Measurements from ENCODE around the gene PCOLCE2. TPM values are rescaled to one million over a fixed set of nuclear protein-coding genes. Genes with fewer than 3 reads are reported as not detected.

PCOLCE2 gene
- total RNA-seq, 2 experiments from 2014 or later = not detected

- H3K27ac Mint-ChIP-seq = no peak overlapping the region
- ChIA-PET CTCF (interaction anchor here (3.8 kb wide), 1 partner anchor 10 kb away, joined by 24 read pairs; no protein-coding TSS in a partner anchor), POLR2A (no interaction called here)
- ATAC-seq (no peak), DNase-seq (no peak)
- H3K9me3 Mint-ChIP-seq (ENCODE audit: insufficient read depth) = no peaks in the 10 kb centered on the region
- H3K4me1 Mint-ChIP-seq (ENCODE audit: low read depth) = no peaks in the 10 kb centered on the region
- H3K27me3 Mint-ChIP-seq (ENCODE audit: low read depth) = peaks cover 15% of the 10 kb centered on the region
- no peaks in the 10 kb centered on the region for H3K36me3 Mint-ChIP-seq (ENCODE audit: low read depth)
- H3K4me3 Mint-ChIP-seq = no peak overlapping the region
These were observed 70.2 kb downstream of the PCOLCE2 start for GRCh38 chr3:142818651-142819050.

DNA sequence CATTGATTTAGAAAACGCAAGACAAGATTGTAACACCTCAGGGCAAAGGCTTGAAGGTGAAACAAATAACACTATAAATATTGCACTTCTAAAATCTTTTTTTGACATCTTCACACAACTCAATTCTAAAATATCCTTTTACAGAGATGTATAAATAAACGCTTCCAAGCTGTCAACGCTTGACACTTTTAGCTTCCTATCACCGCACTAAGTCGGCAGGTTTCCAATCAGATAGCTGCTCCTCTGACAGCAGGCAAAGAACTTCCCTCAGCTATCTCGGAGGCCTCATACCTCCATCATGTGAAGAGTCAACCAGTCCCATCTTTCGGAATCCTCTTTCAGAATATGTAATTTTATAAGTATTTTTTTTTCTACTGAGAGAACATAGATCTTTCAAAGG is 71.0 kb downstream of the PCOLCE2 start:
- POLR2A ChIA-PET = no interaction called here
- CTCF ChIA-PET = interaction anchor here (3.8 kb wide), 1 partner anchor 11 kb away, joined by 24 read pairs; no protein-coding TSS in a partner anchor
- no peak for ATAC-seq
- Mint-ChIP-seq H3K27ac (no peak overlapping the region), H3K9me3 (ENCODE audit: insufficient read depth) (no peaks in the 10 kb centered on the region), H3K4me3 (no peak overlapping the region), H3K36me3 (ENCODE audit: low read depth) (no peaks in the 10 kb centered on the region), H3K27me3 (ENCODE audit: low read depth) (peaks cover 14% of the 10 kb centered on the region), H3K4me1 (ENCODE audit: low read depth) (no peaks in the 10 kb centered on the region)
- no peak for DNase-seq

GRCh38 chr3:142817356-142817755 is 71.5 kb downstream of the PCOLCE2 start:
- Mint-ChIP-seq H3K36me3 (ENCODE audit: low read depth) (no peaks in the 10 kb centered on the region), H3K27ac (no peak overlapping the region), H3K4me1 (ENCODE audit: low read depth) (no peaks in the 10 kb centered on the region), H3K9me3 (ENCODE audit: insufficient read depth) (no peaks in the 10 kb centered on the region), H3K4me3 (no peak overlapping the region), H3K27me3 (ENCODE audit: low read depth) (peaks cover 14% of the 10 kb centered on the region)
- no peak for DNase-seq
- ChIA-PET CTCF (interaction anchor here (3.8 kb wide), 1 partner anchor 11 kb away, joined by 24 read pairs; no protein-coding TSS in a partner anchor), POLR2A (interaction anchor here (0.5 kb wide), 1 partner anchor 134 kb away, joined by 4 read pairs; no protein-coding TSS in a partner anchor)
- ATAC-seq = no peak

GRCh38 chr3:142815803-142816202 is 73.1 kb downstream of the PCOLCE2 start:
- no peak overlapping the region for H3K4me3 Mint-ChIP-seq
- no peaks in the 10 kb centered on the region for H3K4me1 Mint-ChIP-seq (ENCODE audit: low read depth)
- no peaks in the 10 kb centered on the region for H3K36me3 Mint-ChIP-seq (ENCODE audit: low read depth)
- POLR2A ChIA-PET = no interaction called here
- no peak for ATAC-seq
- no peak overlapping the region for H3K27ac Mint-ChIP-seq
- no peak for DNase-seq
- CTCF ChIA-PET = interaction anchor here (3.8 kb wide), 1 partner anchor 13 kb away, joined by 21 read pairs; no protein-coding TSS in a partner anchor
- no peaks in the 10 kb centered on the region for H3K9me3 Mint-ChIP-seq (ENCODE audit: insufficient read depth)
- H3K27me3 Mint-ChIP-seq (ENCODE audit: low read depth) = peaks cover 13% of the 10 kb centered on the region

DNA sequence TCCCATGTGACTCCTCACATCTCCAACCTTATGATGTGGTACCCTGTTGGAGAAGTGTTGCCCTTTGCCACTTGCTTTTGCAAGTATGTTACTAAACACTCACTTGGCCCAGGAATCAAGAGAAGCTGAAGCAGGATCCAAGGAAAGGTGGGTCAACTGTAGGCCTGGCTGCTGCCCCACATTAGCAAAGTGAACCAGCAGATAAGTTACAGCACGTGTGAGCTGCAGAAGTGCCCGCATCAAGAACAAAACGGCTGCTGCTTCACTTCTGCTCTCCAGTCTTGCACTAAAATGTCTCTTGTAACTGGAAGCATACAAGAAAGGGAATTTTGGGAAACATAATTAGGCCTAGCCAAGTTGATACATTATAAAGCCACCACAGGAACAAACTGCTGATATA is 79.6 kb downstream of the PCOLCE2 start:
- Mint-ChIP-seq H3K4me3 (no peak overlapping the region), H3K27ac (no peak overlapping the region), H3K36me3 (ENCODE audit: low read depth) (no peaks in the 10 kb centered on the region), H3K27me3 (ENCODE audit: low read depth) (peaks cover 9% of the 10 kb centered on the region), H3K9me3 (ENCODE audit: insufficient read depth) (no peaks in the 10 kb centered on the region), H3K4me1 (ENCODE audit: low read depth) (no peaks in the 10 kb centered on the region)
- ATAC-seq (no peak), DNase-seq (no peak)
- CTCF ChIA-PET = interaction anchor here (0.9 kb wide), 1 partner anchor 22 kb away, joined by 3 read pairs; no protein-coding TSS in a partner anchor
- POLR2A ChIA-PET = no interaction called here

DNA sequence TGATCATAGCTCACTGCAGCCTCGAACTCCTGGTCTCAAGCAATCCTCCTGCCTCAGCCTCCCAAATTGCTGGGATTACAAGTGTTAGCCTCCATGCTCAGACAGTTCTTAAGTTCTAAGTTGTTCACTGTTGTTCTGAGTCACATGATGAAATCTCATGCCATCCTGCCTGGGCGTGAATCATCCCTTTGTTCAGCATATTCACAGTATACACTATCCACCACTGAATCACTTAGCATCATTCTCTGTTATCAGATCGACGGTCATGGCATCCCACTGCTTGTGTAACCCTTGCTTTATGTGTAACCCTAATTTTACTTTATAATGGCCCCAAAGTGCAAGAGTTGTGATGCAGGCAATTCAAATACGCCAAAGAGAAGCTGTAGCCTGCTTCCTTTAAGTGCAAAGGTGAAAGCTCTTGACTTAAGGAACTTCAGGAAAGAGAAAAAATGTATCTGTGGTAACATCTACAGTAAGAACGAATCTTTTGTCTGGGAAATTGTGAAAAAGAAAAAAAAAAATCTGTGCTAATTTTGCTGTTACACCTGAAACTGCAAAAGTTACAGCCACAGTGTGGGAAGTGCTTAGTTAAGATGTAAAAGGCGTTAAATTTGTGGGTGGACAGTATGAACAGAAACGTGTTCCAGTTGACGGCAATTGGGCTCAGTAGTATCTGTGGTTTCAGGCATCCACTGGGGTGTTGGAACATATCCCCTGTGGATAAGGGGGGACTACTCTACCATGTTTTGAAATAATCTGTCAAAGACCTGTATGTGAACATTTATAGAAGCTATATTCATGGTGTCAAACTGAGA is 80.6 kb downstream of the PCOLCE2 start:
- Mint-ChIP-seq H3K27ac (no peak overlapping the region), H3K27me3 (ENCODE audit: low read depth) (peaks cover 9% of the 10 kb centered on the region), H3K36me3 (ENCODE audit: low read depth) (no peaks in the 10 kb centered on the region), H3K9me3 (ENCODE audit: insufficient read depth) (no peaks in the 10 kb centered on the region), H3K4me3 (no peak overlapping the region), H3K4me1 (ENCODE audit: low read depth) (no peaks in the 10 kb centered on the region)
- DNase-seq (no peak), ATAC-seq (no peak)
- ChIA-PET POLR2A (no interaction called here), CTCF (no interaction called here)

DNA sequence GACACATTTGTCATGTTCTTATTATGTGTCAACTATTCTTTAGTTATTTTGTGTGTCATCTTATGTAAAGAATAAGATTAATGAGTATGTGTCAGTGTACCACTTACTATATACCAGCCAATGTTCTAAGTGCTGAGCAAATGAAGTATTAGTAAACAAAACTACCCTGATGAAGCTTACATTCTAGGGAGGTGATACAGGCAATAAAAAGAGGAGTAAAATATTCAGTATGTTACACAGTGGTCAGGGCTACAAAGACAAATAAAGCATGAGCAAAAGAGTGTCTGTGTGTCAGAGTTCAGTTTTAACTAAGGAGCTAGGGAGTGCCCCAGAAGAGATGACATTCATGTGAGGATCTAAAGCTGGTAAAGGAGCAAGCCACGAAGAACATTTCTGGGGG is 86.0 kb downstream of the PCOLCE2 start:
- no peaks in the 10 kb centered on the region for H3K4me1 Mint-ChIP-seq (ENCODE audit: low read depth)
- ATAC-seq (no peak), DNase-seq (no peak)
- POLR2A ChIA-PET = no interaction called here
- no peak overlapping the region for H3K27ac Mint-ChIP-seq
- H3K36me3 Mint-ChIP-seq (ENCODE audit: low read depth) = no peaks in the 10 kb centered on the region
- no peak overlapping the region for H3K4me3 Mint-ChIP-seq
- peaks cover 9% of the 10 kb centered on the region for H3K27me3 Mint-ChIP-seq (ENCODE audit: low read depth)
- CTCF ChIA-PET = no interaction called here
- H3K9me3 Mint-ChIP-seq (ENCODE audit: insufficient read depth) = no peaks in the 10 kb centered on the region

DNA sequence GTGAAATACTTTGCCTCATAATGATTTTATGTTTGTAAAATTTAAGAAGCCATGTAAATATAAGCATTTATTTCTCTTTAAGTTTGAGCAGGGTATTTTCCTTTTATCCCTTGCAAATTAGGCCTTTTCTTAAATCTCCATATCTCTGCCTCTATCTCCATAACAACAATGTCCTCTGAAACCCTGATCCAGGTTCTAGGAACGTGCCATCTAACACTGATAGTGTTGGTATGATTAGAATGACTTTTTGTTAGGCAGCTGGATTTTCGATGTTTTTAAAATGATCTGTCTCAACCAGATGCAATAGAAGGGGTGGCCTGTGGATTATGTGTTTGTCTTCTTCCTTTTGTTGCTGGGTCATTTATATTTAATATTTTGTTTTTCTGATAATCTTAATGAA is 87.1 kb downstream of the PCOLCE2 start:
- ChIA-PET POLR2A (no interaction called here), CTCF (no interaction called here)

GRCh38 chr3:142796823-142797222 is 92.1 kb downstream of the PCOLCE2 start:
- CTCF ChIA-PET = no interaction called here
- H3K36me3 Mint-ChIP-seq (ENCODE audit: low read depth) = no peaks in the 10 kb centered on the region
- no peak overlapping the region for H3K27ac Mint-ChIP-seq
- no peaks in the 10 kb centered on the region for H3K9me3 Mint-ChIP-seq (ENCODE audit: insufficient read depth)
- H3K27me3 Mint-ChIP-seq (ENCODE audit: low read depth) = peaks cover 4% of the 10 kb centered on the region
- H3K4me1 Mint-ChIP-seq (ENCODE audit: low read depth) = no peaks in the 10 kb centered on the region
- no peak overlapping the region for H3K4me3 Mint-ChIP-seq
- ATAC-seq (no peak), DNase-seq (no peak)
- POLR2A ChIA-PET = no interaction called here

More for the DNA sequence above, 87.1 kb downstream of the PCOLCE2 start:
- ATAC-seq = no peak
- Mint-ChIP-seq H3K4me1 (ENCODE audit: low read depth) (no peaks in the 10 kb centered on the region), H3K9me3 (ENCODE audit: insufficient read depth) (no peaks in the 10 kb centered on the region), H3K27ac (no peak overlapping the region), H3K4me3 (no peak overlapping the region), H3K27me3 (ENCODE audit: low read depth) (peaks cover 9% of the 10 kb centered on the region), H3K36me3 (ENCODE audit: low read depth) (no peaks in the 10 kb centered on the region)
- no peak for DNase-seq

DNA sequence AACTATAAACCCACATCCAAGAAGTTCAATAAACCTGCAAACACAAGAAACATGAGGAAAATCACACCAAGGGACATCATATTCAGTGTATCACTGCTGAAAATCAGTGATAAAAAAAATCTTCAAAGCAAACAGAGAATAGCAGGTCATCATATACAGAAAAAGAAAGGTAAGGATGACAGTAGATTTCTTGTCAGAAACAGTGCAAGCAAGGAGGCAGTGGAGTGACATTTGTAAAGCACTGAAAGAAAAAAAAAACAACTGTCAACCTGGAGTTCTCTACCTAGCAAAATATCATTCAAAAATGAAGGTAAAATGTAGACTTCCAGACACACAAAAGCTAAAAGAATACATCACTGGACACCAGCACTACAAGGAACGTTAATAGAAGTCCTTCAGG is 93.6 kb downstream of the PCOLCE2 start:
- Mint-ChIP-seq H3K4me3 (no peak overlapping the region), H3K9me3 (ENCODE audit: insufficient read depth) (no peaks in the 10 kb centered on the region), H3K27ac (no peak overlapping the region), H3K27me3 (ENCODE audit: low read depth) (peaks cover 4% of the 10 kb centered on the region), H3K36me3 (ENCODE audit: low read depth) (no peaks in the 10 kb centered on the region), H3K4me1 (ENCODE audit: low read depth) (no peaks in the 10 kb centered on the region)
- DNase-seq (no peak), ATAC-seq (no peak)
- CTCF ChIA-PET = no interaction called here
- POLR2A ChIA-PET = no interaction called here

DNA sequence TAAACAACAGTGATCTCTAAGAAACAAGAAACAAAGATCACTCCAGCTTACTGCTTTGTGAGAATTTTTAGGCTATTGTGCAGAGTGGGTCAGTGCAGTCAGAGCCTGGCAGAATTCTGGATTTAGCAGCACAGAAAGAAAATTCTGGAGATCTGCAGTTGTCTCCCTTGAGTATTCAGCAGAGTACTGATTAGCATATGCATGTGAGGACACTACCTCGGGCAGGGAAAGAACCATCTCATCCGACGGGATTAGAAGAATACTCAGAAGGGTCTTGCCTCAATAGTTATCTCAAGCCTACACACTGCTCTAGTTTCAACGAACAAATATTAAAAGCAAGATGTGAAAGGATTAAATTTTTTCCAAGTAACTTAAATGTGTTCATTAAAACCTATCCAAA is 94.4 kb downstream of the PCOLCE2 start:
- no peak overlapping the region for H3K27ac Mint-ChIP-seq
- ChIA-PET POLR2A (no interaction called here), CTCF (no interaction called here)
- no peak for DNase-seq
- no peaks in the 10 kb centered on the region for H3K4me1 Mint-ChIP-seq (ENCODE audit: low read depth)
- H3K27me3 Mint-ChIP-seq (ENCODE audit: low read depth) = peaks cover 7% of the 10 kb centered on the region
- H3K36me3 Mint-ChIP-seq (ENCODE audit: low read depth) = no peaks in the 10 kb centered on the region
- no peak for ATAC-seq
- H3K9me3 Mint-ChIP-seq (ENCODE audit: insufficient read depth) = no peaks in the 10 kb centered on the region
- no peak overlapping the region for H3K4me3 Mint-ChIP-seq

GRCh38 chr3:142787719-142788118 is 101.2 kb downstream of the PCOLCE2 start:
- ATAC-seq = no peak
- no peaks in the 10 kb centered on the region for H3K4me1 Mint-ChIP-seq (ENCODE audit: low read depth)
- CTCF ChIA-PET = interaction anchor here (1.4 kb wide), 1 partner anchor 41 kb away, joined by 5 read pairs; no protein-coding TSS in a partner anchor
- H3K9me3 Mint-ChIP-seq (ENCODE audit: insufficient read depth) = no peaks in the 10 kb centered on the region
- H3K27ac Mint-ChIP-seq = no peak overlapping the region
- H3K27me3 Mint-ChIP-seq (ENCODE audit: low read depth) = peaks cover 18% of the 10 kb centered on the region
- H3K36me3 Mint-ChIP-seq (ENCODE audit: low read depth) = no peaks in the 10 kb centered on the region
- no peak for DNase-seq
- H3K4me3 Mint-ChIP-seq = no peak overlapping the region
- POLR2A ChIA-PET = no interaction called here
